Anterior cingulate cortex (tissue), 58 donors: ENCODE measurements around the gene CTNNA2.
A peak's percentile ranks its signal among the peaks of the same experiment; 100 is the strongest.

ENCODE experiments used
- DNase-seq, 58 donors: peaks; one replicate each; lab custom pipeline; 2025; lab: John Stamatoyannopoulos, UW

The CTNNA2 gene

DNA sequence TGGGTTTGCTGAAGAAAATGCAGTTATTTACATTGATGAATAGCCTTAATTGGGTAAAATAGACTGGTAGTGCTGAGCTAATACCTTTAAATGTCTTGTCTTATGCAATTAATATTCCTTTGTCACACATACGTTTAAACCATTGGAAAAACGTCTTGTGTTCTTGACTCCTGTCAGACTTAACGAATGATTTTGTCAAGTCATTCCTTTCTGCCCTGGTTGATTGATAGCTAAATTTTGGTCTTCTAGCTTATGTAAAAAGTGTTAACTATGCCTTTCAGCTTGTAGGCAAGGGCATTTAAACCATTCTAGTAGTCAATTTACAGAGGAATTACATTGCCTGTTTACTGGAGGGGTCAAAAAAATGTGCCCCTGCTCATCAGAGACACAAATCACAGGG is 897.5 kb downstream of the CTNNA2 start:
- DNase-seq = no peak

- DNase-seq = no peak
Measured at GRCh38 chr2:80413136-80413535, 900.3 kb downstream of the CTNNA2 start.

- DNase-seq = no peak
Measured at GRCh38 chr2:80417737-80418136, 904.9 kb downstream of the CTNNA2 start.

- no peak for DNase-seq
Measured at GRCh38 chr2:80420530-80421208, 907.8 kb downstream of the CTNNA2 start.

DNA sequence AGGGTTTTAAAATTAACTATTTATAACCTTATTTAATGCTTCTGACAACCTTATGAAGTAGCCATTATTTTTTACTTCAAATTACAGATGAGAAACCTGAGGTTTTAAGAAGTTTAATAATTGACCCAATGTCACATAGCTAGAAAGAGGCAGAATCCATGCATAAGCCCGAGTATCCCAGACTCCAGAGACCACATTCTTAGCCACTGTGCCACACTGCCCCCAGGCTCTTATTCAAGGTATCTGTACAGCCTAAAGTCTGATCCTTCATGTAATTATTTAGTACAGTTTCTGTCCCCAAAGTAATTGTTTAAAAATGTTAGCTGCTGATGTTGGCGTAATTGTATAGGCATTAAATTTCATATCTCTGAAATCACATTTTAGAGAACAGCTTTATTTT is 916.4 kb downstream of the CTNNA2 start:
- DNase-seq = no peak

DNA sequence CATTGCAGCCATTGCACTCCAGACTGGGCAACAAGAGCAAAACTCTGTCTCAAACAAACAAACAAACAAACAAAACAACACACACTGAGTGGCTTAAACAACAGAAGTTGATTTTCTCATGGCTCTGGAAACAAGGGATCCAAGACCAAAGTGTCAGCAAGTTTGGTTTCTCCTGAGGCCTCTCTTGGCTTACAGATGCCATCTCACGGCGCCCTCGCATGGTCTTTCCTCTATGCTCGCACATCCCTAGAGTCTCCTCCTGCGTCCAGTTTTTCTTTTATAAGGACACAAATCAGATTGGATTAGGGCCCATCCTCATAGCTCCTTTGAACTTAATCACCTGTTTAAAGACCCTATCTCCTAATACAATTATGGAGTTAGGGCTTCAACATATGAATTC is 925.1 kb downstream of the CTNNA2 start:
- no peak for DNase-seq

DNA sequence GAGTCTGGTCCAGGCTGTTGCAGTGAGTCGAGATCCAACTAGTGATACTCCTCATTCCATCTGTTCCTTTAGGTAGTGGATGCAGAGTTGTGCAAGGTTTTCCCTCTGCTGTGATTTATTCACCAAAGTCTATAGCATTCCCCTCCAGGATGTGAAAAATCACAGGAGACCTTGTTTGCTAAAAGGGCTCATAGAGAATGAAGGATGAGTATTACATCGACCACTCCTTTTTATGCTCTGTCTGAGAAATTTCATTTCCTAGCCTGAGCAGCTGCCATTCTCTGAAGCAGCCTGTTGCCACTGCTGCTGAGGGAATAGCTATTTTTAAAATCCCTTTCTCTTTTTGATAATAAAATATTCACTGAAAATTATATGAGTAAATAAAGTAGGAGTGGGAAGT is 925.8 kb downstream of the CTNNA2 start:
- no peak for DNase-seq

DNA sequence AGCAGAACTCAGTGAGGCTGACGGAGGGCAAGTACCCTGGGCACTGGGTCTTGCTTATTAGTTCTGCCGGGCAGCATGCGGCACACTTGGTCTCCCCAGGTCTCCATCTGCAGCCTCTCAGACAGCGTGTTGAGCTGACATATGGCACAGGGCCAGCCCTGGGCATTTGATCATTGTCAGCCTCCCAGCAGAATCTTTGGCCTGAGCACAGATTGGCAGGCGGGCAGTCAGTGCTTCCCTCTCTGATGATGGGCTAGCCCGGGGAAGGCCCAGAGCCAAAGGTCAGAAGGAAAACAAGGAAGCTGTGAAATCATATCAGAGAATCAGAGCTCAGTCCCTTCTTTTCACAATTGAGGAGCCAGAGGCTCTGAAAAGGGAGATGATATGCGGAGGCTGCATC is 941.8 kb downstream of the CTNNA2 start:
- peak in 52 of 58 donors; percentile 10 to 95 (median 63) for DNase-seq

DNA sequence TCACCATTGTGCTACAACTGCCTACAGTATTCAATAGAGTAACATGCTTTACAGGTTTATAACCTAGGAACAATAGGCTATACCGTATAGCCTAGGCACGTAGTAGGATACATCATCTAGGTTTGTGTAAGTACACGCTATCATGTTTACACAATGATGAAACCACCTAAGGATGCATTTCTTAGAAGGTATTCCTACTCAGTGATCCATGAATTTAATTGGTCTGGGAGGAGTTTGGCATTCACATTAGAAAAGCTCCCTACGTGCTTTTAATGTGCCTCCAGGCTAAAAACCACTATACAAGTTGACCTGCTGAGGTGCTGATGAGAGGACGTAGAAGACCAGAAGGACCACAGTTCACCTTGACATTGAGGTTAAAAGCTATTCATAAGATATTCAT is 946.2 kb downstream of the CTNNA2 start:
- DNase-seq = no peak

GRCh38 chr2:80461505-80462197 is 948.8 kb downstream of the CTNNA2 start:
- no peak for DNase-seq

- DNase-seq = no peak
Measured at GRCh38 chr2:80462654-80463053, 949.8 kb downstream of the CTNNA2 start.

- no peak for DNase-seq
Measured at GRCh38 chr2:80464275-80464674, 951.4 kb downstream of the CTNNA2 start.

DNA sequence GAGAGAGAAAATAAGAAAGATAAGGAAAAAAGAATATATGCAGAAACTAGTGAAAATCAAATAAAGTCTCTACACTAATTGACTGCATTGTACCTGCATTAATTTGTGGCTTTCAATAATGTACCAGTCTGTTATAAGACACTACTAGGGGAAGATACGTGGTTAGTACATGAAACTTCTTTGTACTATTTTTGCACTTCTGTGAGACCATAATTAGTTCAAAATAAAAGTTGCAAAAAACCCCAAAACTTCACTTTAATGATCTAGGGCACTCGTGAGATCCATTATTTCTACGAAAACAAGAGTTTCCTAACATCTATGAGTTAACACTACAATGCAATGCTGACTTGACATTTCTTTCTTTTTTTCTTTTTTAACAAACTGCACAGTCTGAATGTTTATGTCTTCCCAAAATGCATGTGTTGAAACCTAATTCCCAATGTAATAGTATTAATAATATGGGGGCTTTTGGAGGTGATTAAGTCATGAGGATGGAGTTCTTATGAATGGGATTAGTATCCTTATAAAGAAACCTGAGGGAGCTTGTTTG is 954.5 kb downstream of the CTNNA2 start:
- no peak for DNase-seq

DNA sequence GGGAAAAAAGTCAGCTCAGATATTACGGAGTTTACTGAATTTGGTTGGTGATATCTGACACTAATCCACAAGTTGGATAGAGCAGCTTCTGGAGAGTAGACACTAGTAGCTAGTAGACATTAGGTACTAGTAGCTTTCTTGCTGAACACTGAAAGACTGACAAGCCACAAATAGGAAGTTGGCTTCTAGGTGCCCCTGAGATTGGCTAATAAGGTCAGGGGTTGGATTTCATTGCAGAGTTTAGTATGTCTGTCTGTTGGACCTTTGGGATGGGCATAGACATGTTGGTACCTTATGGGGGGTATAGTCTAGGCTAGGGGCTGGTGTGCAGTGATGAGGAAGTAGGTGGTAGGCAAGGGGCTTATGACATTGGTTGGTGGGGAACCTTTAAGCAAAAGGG is 956.6 kb downstream of the CTNNA2 start:
- no peak for DNase-seq

GRCh38 chr2:80473069-80473468 is 960.2 kb downstream of the CTNNA2 start:
- no peak for DNase-seq

GRCh38 chr2:80473796-80474195 is 960.9 kb downstream of the CTNNA2 start:
- peak in 6 of 58 donors; percentile 1 to 15 (median 6) for DNase-seq

GRCh38 chr2:80475970-80476369 is 963.1 kb downstream of the CTNNA2 start:
- DNase-seq = no peak

DNA sequence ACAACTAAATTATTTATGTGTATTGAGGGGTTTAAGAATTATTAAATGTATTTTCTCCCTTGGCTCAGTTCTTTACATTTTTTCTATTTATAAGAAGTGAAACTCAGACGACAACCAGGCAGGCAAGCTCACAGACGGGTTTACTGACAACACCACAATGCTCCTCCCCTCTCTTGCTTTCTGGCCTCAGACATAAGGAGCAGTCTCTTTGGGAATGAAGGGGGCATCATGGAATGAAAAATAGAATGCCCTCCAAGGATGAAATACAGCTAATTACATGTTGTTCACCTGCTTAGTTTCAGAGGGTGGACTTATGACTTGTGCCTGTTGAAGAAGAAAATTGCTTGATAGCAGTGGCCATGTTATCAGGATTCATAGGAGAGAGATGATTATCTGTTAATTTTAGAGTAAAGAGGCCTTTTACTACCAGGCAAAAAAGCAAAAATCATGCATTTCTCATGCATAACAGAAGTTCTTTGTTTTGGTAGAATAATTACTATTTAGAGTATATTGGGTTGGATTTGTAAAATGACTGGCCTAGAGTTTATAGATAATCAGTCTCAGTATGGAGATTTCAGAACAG is 963.8 kb downstream of the CTNNA2 start:
- DNase-seq = no peak

GRCh38 chr2:80482276-80482675 is 969.4 kb downstream of the CTNNA2 start:
- no peak for DNase-seq

GRCh38 chr2:80489717-80490116 is 976.9 kb downstream of the CTNNA2 start:
- DNase-seq = no peak

DNA sequence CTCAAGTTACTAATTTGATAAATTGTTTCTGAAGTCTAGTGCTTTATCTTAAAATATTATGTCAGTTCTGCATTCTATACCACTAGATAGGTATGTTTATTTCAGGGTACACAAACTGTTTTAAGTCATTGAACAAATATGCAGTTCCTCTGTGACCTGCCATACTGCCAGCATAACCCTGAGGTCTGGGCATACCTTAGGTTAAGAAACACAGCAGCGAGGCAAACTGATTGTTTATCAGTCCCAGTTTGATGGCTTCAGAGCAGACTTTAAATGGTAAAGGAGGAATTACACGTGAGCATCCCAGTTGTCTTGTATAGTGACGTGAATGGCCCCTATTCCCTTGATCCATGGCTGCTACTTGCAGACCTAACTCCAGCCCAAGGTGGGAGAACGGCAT is 978.1 kb downstream of the CTNNA2 start:
- DNase-seq = no peak

GRCh38 chr2:80496346-80496745 is 983.5 kb downstream of the CTNNA2 start:
- DNase-seq = no peak
